B cell (primary cell): Measurements from ENCODE around the gene KIAA0753.

ENCODE experiments used
- EZH2 ChIP-seq: IDR thresholded peaks from 2 replicates; pipeline ENCODE4 v1.6.1; 2012; ENCODE audit warnings: borderline replicate concordance, low read depth, mild to moderate bottlenecking, moderate library complexity, low read length; ENCODE audit not compliant: insufficient read depth, poor library complexity, severe bottlenecking
- TF ChIP-seq, protein P1 (sequence below): fragments of 200-600 bp; IDR thresholded peaks from one replicate; pipeline ENCODE4 v1.8.0; 2022; ENCODE audit warnings: antibody characterized with exemption, mild to moderate bottlenecking

DNA sequence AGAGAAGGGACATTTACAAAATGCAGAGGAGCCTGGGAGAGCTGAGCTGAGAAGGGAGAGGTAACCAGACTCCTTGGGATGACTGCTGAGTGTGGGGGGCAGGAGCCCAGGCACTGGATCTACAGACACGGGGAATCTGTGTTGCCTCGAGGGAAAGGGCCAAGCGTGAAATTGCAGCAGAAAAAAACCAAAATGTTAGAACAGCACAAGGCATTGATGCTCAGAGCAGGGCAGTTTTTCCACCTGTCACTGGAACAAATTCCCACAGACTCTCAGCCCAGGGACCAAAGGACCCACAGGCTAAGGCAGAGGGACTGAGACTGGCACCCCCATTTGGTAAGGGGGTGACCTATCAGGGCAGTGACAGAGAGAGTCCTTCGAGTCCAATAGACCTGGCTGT lies 86.2 kb downstream of the KIAA0753 start:
- TF ChIP-seq, protein P1, sequence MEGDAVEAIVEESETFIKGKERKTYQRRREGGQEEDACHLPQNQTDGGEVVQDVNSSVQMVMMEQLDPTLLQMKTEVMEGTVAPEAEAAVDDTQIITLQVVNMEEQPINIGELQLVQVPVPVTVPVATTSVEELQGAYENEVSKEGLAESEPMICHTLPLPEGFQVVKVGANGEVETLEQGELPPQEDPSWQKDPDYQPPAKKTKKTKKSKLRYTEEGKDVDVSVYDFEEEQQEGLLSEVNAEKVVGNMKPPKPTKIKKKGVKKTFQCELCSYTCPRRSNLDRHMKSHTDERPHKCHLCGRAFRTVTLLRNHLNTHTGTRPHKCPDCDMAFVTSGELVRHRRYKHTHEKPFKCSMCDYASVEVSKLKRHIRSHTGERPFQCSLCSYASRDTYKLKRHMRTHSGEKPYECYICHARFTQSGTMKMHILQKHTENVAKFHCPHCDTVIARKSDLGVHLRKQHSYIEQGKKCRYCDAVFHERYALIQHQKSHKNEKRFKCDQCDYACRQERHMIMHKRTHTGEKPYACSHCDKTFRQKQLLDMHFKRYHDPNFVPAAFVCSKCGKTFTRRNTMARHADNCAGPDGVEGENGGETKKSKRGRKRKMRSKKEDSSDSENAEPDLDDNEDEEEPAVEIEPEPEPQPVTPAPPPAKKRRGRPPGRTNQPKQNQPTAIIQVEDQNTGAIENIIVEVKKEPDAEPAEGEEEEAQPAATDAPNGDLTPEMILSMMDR = no peak
- TF ChIP-seq EZH2 = no peak
